Activated T-helper 17 cell treated with anti-CD3 and anti-CD28 coated beads, Interleukin-2, amount 50 U/mL, for 72 hours (primary cell): ENCODE data around the gene CCDC116. TPM values are rescaled to one million over a fixed set of nuclear protein-coding genes. Genes with fewer than 3 reads are reported as not detected.
"Not testable (repeated sequence)": the region's sequence is repeated elsewhere in the genome, so short reads cannot be mapped to it uniquely, and the experiment has no call there.

Source experiments
- ATAC-seq: fragments of 150-1000 bp; cut with Tn5 transposase; replicated peaks from 2 replicates; pipeline ENCODE4 v1.10.0; 2021; ENCODE audit warnings: mild to moderate bottlenecking, moderate library complexity
- H3K27ac Mint-ChIP-seq: one replicate; pipeline ENCODE4 v1.8.0; 2022; ENCODE audit warnings: mixed read lengths
- H3K27me3 Mint-ChIP-seq: one replicate; pipeline ENCODE4 v1.8.0; 2022; ENCODE audit warnings: mixed read lengths
- H3K36me3 Mint-ChIP-seq: one replicate; pipeline ENCODE4 v1.8.0; 2022; ENCODE audit warnings: low read depth, mild to moderate bottlenecking, mixed read lengths
- H3K4me1 Mint-ChIP-seq: one replicate; pipeline ENCODE4 v1.8.0; 2022; ENCODE audit warnings: mixed read lengths
- H3K4me3 Mint-ChIP-seq: one replicate; pipeline ENCODE4 v1.8.0; 2022; ENCODE audit warnings: mild to moderate bottlenecking, mixed read lengths
- H3K9me3 Mint-ChIP-seq: one replicate; pipeline ENCODE4 v1.8.0; 2022; ENCODE audit warnings: mixed read lengths
- total RNA-seq, 2 donors: library from RNA; stranded (reverse); gene quantifications; one replicate each; pipeline ENCODE4 v1.2.3, GENCODE V29; 2022

CCDC116 gene, protein sequence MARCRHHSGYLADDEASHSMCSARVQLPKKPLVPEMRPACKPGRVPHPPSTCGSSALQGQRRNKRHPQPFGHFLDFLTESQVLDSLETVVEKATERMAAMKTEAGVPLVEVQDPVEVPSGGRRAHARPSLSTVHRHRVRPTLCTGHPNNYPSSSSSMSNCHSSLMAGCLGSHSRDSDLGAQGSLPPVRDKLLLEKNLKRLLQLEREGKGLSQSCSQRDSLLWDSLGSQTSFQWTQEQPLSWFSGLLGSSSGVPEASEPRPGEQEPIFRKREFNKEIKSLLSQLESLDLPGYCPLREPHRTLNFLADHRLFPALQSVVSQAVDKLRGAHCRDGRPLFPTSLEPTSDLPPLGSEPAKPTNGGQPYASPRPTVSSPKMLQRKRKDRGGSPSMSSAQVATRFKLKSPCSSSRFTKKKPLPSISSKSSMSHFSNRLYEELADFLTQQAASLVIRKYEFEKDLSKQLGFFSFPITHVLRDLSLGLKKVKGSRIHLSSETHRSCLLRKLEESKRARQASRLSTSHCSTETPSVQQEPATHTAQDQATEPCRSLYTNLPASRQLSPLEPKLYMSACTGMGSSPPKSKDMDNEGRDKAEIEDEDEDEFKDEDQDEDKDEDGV
- total RNA-seq: under 1 TPM; 0.29 to 0.37 TPM

GRCh38 chr22:21632237-21632895 lies at the start of gene CCDC116:
TSS of gene CCDC116 (plus strand) at chr22:21632760. CDS start at chr22:21633182, 422 bp downstream.
- H3K4me1 Mint-ChIP-seq: peaks cover 12% of the 10 kb centered on the region
- no peaks in the 10 kb centered on the region for H3K9me3 Mint-ChIP-seq
- no peak within 1 kb of the TSS for H3K27ac Mint-ChIP-seq
- ATAC-seq: peak; percentile 59
- H3K27me3 Mint-ChIP-seq: no peaks in the 10 kb centered on the region
- peaks cover 18% of the 10 kb centered on the region for H3K36me3 Mint-ChIP-seq
- H3K4me3 Mint-ChIP-seq: peak within 1 kb of the TSS; percentile 39

GRCh38 chr22:21582801-21583740 lies 49.5 kb upstream of the CCDC116 start:
- Mint-ChIP-seq H3K36me3 (peaks cover 34% of the 10 kb centered on the region), H3K4me3 (no peak overlapping the region), H3K4me1 (peaks cover 29% of the 10 kb centered on the region), H3K9me3 (no peaks in the 10 kb centered on the region), H3K27me3 (no peaks in the 10 kb centered on the region), H3K27ac (peak overlapping the region; percentile 47)
- no peak for ATAC-seq

- Mint-ChIP-seq H3K4me1 (peaks cover 29% of the 10 kb centered on the region), H3K9me3 (no peaks in the 10 kb centered on the region), H3K27me3 (no peaks in the 10 kb centered on the region)
Measured at GRCh38 chr22:21585389-21585788, 47.2 kb upstream of the CCDC116 start.

GRCh38 chr22:21587803-21588611 lies 44.6 kb upstream of the CCDC116 start:
- Mint-ChIP-seq H3K9me3 (no peaks in the 10 kb centered on the region), H3K4me1 (peaks cover 38% of the 10 kb centered on the region), H3K27ac (peak overlapping the region; percentile 74), H3K4me3 (peak overlapping the region; percentile 59), H3K36me3 (peaks cover 49% of the 10 kb centered on the region), H3K27me3 (no peaks in the 10 kb centered on the region)
- ATAC-seq: peak; percentile 98

More at GRCh38 chr22:21585389-21585788, 47.2 kb upstream of the CCDC116 start:
- Mint-ChIP-seq H3K4me3 (no peak overlapping the region), H3K27ac (peak overlapping the region; percentile 2), H3K36me3 (peaks cover 38% of the 10 kb centered on the region)
- no peak for ATAC-seq

GRCh38 chr22:21589396-21589795 lies 43.2 kb upstream of the CCDC116 start:
- Mint-ChIP-seq H3K27ac (peak overlapping the region; percentile 52), H3K36me3 (peaks cover 55% of the 10 kb centered on the region), H3K4me1 (peaks cover 44% of the 10 kb centered on the region), H3K9me3 (no peaks in the 10 kb centered on the region), H3K27me3 (no peaks in the 10 kb centered on the region), H3K4me3 (peak overlapping the region; percentile 22)
- ATAC-seq: no peak

DNA sequence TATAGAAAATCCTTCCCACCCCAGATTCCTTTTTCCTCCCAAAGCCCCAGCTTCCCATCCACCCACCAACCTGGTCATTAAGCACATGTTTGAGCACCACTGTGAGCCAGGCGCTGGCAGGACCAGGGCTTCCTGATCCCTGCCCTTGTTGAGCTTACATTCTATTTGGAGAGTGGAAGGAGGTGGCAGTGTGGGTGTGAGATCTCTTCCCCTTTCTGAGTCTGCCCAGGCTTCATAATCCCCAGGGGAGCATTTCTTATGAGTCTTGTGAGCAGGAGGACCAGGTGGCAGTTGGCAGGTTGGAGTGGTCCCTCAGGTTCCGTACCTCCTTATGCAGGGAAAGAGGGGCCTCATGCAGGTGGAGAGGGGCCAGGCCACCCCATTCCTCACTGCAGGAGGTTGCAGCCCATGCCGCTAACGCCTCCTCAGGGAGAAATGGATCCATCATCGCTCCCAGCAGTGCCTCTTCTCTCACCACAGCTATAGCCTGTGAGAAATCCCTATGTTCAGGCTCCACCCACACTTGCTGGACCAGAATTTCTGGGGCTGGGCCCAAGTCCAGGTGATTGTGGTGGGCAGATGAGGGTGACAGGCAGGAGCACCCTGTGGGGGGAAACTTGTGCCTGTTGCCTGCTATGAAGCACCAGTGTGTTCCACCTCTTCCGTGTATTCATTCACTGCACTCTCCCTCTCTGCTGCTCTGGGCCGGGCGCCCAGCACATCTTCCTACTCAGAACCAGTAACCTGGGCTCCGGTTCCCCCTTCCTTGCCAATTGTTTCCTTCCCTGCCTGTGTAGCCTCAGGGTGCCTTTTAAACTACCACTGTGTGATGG lies 41.5 kb upstream of the CCDC116 start:
- no peak for ATAC-seq
- Mint-ChIP-seq H3K27ac (peak overlapping the region; percentile 49), H3K36me3 (peaks cover 63% of the 10 kb centered on the region), H3K27me3 (no peaks in the 10 kb centered on the region), H3K4me1 (peaks cover 48% of the 10 kb centered on the region), H3K4me3 (no peak overlapping the region), H3K9me3 (no peaks in the 10 kb centered on the region)

- Mint-ChIP-seq H3K4me3 (no peak overlapping the region), H3K27ac (peak overlapping the region; percentile 46), H3K4me1 (peaks cover 48% of the 10 kb centered on the region), H3K27me3 (no peaks in the 10 kb centered on the region), H3K36me3 (peaks cover 70% of the 10 kb centered on the region), H3K9me3 (no peaks in the 10 kb centered on the region)
- no peak for ATAC-seq
Measured at GRCh38 chr22:21591695-21592094, 40.9 kb upstream of the CCDC116 start.

DNA sequence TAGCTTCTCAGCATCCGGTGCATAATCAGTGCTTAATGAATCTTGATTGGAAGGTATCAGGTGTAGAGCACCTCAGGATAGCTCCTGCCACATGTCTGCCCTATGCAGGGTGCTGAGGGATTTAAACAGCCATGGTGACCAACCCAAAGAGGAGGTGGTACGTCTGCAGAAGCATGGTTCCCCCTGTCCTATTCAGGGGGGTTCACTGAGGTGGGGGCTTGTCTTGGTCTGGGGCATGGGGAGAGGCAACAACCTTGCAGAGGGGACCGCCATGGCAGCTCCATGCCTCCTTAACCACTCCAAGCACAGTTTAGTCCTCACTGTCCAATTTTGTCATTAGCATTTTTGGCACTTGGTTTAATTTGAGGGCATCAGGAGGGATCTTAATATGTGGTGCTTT lies 40.1 kb upstream of the CCDC116 start:
- H3K9me3 Mint-ChIP-seq: no peaks in the 10 kb centered on the region
- peaks cover 47% of the 10 kb centered on the region for H3K4me1 Mint-ChIP-seq
- ATAC-seq: no peak
- H3K27ac Mint-ChIP-seq: no peak overlapping the region
- no peak overlapping the region for H3K4me3 Mint-ChIP-seq
- peaks cover 74% of the 10 kb centered on the region for H3K36me3 Mint-ChIP-seq
- H3K27me3 Mint-ChIP-seq: no peaks in the 10 kb centered on the region

- Mint-ChIP-seq H3K4me3 (no peak overlapping the region), H3K36me3 (peaks cover 77% of the 10 kb centered on the region), H3K27me3 (no peaks in the 10 kb centered on the region), H3K27ac (peak overlapping the region; percentile 4), H3K9me3 (no peaks in the 10 kb centered on the region), H3K4me1 (peaks cover 43% of the 10 kb centered on the region)
- ATAC-seq: no peak
Measured at GRCh38 chr22:21593406-21594232, 38.9 kb upstream of the CCDC116 start.

DNA sequence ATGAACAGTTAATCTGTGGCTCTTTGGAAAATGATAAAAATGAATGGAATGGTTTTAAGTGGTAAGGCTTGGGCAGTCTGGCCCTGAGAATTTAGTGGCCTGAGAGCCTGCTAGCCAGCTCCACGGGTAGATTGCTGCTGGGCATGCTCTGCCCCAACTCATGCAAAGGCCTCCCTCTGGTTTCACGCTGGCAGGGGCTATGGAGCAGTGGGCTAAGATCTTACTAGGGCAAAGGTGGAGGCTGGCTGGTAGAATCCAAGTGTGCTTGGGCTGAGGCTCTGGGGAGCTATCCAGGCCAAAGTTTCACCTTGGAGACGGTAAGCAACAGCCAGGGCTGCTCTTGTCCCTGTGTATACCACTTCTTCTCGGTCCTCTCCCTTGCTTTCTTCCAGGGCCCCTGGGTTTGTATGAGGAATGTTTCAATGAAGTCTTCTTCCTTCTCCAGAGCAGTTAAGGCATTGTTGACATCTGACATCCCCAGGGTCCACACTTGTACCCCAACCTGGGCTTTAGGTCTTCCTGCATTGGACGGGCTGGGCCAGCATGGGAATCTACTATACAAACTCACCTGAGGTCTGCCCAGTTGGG lies 37.6 kb upstream of the CCDC116 start:
- H3K36me3 Mint-ChIP-seq: peaks cover 84% of the 10 kb centered on the region
- peaks cover 49% of the 10 kb centered on the region for H3K4me1 Mint-ChIP-seq
- no peak for ATAC-seq

GRCh38 chr22:21596356-21597135 lies 36.0 kb upstream of the CCDC116 start:
- H3K9me3 Mint-ChIP-seq, H3K4me3 Mint-ChIP-seq, H3K27ac Mint-ChIP-seq, H3K27me3 Mint-ChIP-seq, ATAC-seq: not testable (repeated sequence)
- peaks cover 83% of the 10 kb centered on the region for H3K36me3 Mint-ChIP-seq
- H3K4me1 Mint-ChIP-seq: peaks cover 39% of the 10 kb centered on the region

More for the DNA sequence above, 37.6 kb upstream of the CCDC116 start:
- Mint-ChIP-seq H3K9me3 (no peaks in the 10 kb centered on the region), H3K27me3 (no peaks in the 10 kb centered on the region), H3K4me3 (no peak overlapping the region), H3K27ac (no peak overlapping the region)
